ENCODE data around the gene PRRG2. TPM values are rescaled to one million over a fixed set of nuclear protein-coding genes. Genes with fewer than 3 reads are reported as not detected.

Gene PRRG2
- total RNA-seq, 4 donors from 2014 or later: 1.4 to 4.6 (median 3.8) TPM; not detected in 1

DNA sequence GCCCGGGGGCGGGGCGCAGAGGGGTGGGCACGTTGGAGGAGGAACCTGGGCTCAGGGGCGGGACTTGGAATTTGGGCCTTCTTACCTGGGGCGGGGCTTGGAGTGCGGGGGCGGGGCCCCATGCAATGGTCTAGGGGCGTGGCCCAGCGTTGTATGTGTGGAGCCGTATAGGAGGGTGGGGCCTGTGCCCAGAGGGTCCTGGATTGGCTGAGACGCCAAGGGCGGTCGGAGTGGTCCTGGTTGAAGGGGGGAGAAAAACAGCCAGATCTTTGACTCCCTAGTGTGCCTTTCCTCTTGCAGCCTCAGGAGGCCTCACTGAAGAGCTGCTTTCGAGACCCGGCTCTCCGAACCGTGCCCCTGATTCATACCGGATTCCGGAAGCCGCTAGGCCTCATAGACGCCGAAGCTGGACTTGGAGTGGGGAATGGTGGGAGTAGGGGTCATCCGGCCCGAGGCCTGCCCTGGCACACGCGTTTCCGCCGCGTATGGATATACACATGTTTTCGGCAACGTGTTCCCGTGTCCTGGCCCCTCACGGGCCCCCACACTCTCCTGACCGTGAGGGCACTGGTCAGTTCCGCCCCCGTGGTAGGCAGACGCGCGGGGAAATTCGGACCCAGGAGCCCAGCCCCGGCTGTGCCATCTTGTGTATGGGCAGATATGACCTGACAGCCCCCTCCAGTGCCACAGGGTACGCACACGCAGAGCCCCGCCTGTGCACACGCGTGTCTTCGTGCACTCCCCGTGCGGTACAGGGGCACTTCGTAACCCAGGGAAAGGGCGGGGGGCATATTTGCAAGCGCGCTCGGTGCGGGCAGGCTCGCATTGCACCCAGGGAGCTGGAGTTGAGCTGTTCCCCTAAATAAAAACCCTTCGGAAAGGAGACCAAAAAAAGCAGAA is 9.2 kb downstream of the PRRG2 start:
- H3K4me3 ChIP-seq: peak overlapping the region; percentile 62 to 82 (median 70)
- in situ Hi-C loops (cut with MboI; ENCODE audit: low sequenced_read_pairs in 4 of 4): no loop called here
- intact Hi-C loops (cut with DNase I; ENCODE audit: low total_unique reads): loop anchor here (5.0 to 10.0 kb wide), 4 partner anchors 87 to 1126 kb away; partner anchors contain the start of genes CYTH2, FUZ, MYH14 and PRMT1
- TF ChIP-seq POLR2A (IDR thresholded peaks at IDR 0.05): peak; percentile 65 to 72
- TF ChIP-seq, protein P1, sequence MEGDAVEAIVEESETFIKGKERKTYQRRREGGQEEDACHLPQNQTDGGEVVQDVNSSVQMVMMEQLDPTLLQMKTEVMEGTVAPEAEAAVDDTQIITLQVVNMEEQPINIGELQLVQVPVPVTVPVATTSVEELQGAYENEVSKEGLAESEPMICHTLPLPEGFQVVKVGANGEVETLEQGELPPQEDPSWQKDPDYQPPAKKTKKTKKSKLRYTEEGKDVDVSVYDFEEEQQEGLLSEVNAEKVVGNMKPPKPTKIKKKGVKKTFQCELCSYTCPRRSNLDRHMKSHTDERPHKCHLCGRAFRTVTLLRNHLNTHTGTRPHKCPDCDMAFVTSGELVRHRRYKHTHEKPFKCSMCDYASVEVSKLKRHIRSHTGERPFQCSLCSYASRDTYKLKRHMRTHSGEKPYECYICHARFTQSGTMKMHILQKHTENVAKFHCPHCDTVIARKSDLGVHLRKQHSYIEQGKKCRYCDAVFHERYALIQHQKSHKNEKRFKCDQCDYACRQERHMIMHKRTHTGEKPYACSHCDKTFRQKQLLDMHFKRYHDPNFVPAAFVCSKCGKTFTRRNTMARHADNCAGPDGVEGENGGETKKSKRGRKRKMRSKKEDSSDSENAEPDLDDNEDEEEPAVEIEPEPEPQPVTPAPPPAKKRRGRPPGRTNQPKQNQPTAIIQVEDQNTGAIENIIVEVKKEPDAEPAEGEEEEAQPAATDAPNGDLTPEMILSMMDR (IDR thresholded peaks at IDR 0.05 in 4 of 5, conservative IDR thresholded peaks at IDR 0.05 in 1 of 5): no peak
- peak overlapping the region; percentile 86 to 95 (median 94) for H3K27ac ChIP-seq
- no peaks in the 10 kb centered on the region for H3K9me3 ChIP-seq
- peak; percentile 84 to 95 for DNase-seq
- peaks cover 0 to 13% of the 10 kb centered on the region in 2 donors for H3K36me3 ChIP-seq
- peak; percentile 68 to 74 for ATAC-seq
- H3K4me1 ChIP-seq: peaks cover 14 to 15% of the 10 kb centered on the region in 2 donors
- no peaks in the 10 kb centered on the region for H3K27me3 ChIP-seq

DNA sequence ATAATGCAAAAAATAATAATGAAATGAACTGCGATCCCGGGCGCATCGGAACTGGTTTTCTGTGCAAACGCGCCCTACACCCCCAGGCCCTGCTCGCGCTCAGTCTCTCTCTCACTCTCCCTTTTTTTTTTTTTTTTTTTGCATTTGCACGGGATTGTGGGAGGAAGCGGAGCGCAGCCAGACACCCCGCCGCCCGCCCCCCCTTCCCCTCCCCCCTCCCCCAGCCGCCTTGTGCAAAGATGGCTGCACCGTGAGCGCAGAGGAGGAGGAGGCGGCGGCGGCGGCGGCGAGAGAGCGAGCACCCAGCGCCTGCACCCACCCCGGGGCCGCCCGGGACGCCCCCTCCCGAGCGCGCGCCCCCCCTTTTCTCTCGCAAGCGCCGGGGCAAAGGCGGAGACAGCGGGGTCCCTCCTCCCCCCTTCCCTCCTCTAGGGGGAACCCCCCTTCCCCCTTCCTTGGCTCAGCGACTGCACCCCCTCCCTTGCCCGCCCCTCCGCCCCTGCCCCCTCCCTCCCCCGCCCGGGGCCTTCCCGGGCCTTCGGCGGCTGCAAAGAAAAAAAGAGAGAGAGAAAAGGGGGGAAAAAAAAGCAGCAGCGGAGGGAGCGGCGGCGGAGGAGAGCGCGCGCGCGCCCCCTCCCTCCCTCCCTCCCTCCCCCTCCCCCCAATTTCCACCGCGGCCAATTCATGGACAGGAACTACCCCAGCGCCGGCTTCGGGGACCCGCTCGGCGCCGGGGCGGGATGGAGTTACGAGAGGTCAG is 10.0 kb downstream of the PRRG2 start, which contains the start of gene PRR12:
PRR12 (plus strand) TSS at position 212 of the 760 bp plus-strand sequence; CDS start at position 685, 473 bp downstream.
- intact Hi-C loops (cut with DNase I; ENCODE audit: low total_unique reads): loop anchor here (5.0 to 10.0 kb wide), 4 partner anchors 86 to 1126 kb away; partner anchors contain the start of genes CYTH2, FUZ, MYH14 and PRMT1

DNA sequence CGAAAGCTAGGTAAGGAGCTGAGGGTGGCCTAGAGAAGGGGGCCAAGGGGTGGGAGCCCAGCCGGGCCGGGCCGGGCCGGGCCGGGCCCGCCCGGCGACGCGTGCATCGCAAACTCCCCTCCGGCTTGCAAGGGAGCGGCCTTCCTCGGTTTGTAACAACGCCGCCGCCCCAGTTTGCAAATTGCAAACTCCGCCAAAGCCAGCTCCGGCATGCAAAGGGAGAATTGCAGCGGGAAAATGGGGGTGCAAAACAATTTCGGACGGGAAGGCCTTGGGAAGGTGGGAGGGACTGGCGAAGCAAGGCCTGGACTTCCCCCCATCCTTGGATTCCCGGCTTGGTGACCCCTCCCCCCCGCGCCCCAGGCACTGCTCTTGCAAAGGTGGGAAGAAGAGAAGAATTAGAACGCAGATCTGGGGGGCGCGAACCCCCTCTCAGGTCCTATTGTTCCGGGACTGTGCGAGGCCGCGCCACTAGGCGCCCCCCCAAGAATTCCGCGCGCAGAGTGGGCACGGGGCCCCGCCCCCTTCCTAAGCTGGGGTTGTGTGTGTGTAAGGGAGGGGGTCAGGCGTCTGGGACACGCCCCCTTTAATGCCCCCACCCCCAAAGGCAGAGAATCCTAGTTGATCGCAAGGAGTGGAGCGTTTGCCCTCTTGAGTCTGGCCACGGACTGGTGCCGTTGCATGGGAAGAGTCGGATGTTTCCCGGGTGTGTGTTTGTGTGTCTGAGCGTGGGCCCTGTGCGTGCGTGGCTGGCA is 10.8 kb downstream of the PRRG2 start:
- intact Hi-C loops (cut with DNase I; ENCODE audit: low total_unique reads) (loop anchor here (5.0 to 10.0 kb wide), 4 partner anchors 85 to 1127 kb away; partner anchors contain the start of genes CYTH2, FUZ, MYH14 and PRMT1), in situ Hi-C loops (cut with MboI; ENCODE audit: low sequenced_read_pairs in 4 of 4) (no loop called here)
- DNase-seq (no peak), ATAC-seq (no peak)
- peak overlapping the region; percentile 86 to 95 (median 94) for H3K27ac ChIP-seq
- H3K27me3 ChIP-seq: no peaks in the 10 kb centered on the region
- peak overlapping the region; percentile 62 to 82 (median 70) for H3K4me3 ChIP-seq
- H3K4me1 ChIP-seq: peaks cover 14 to 15% of the 10 kb centered on the region in 2 donors
- H3K36me3 ChIP-seq: peaks cover 0 to 24% of the 10 kb centered on the region in 2 donors
- TF ChIP-seq POLR2A (IDR thresholded peaks at IDR 0.05): no peak
- TF ChIP-seq, protein P1 (IDR thresholded peaks at IDR 0.05 in 4 of 5, conservative IDR thresholded peaks at IDR 0.05 in 1 of 5): no peak
- no peaks in the 10 kb centered on the region for H3K9me3 ChIP-seq

More for the DNA sequence above, 10.0 kb downstream of the PRRG2 start, which contains the start of gene PRR12:
- peak within 1 kb of the TSS; percentile 62 to 82 (median 70) for H3K4me3 ChIP-seq
- H3K27me3 ChIP-seq: no peaks in the 10 kb centered on the region
- peaks cover 14 to 15% of the 10 kb centered on the region in 2 donors for H3K4me1 ChIP-seq
- ATAC-seq: peak; percentile 37 to 44
- H3K36me3 ChIP-seq: peaks cover 0 to 21% of the 10 kb centered on the region in 2 donors
- in situ Hi-C loops (cut with MboI; ENCODE audit: low sequenced_read_pairs in 4 of 4): no loop called here
- peak in 1 of 2 donors; percentile 38 for DNase-seq
- no peaks in the 10 kb centered on the region for H3K9me3 ChIP-seq
- TF ChIP-seq POLR2A (IDR thresholded peaks at IDR 0.05): no peak
- TF ChIP-seq, protein P1 (IDR thresholded peaks at IDR 0.05 in 4 of 5, conservative IDR thresholded peaks at IDR 0.05 in 1 of 5): peak in 1 of 5 experiments; percentile 9
- peak within 1 kb of the TSS; percentile 86 to 95 (median 94) for H3K27ac ChIP-seq

All from gastrocnemius medialis (tissue), 4 donors.